Measurements from ENCODE around the gene C8A. TPM values are rescaled to one million over a fixed set of nuclear protein-coding genes. Genes with fewer than 3 reads are reported as not detected.

The C8A gene
- total and polyA plus RNA-seq, 4 donors = 144 to 669 (median 275) TPM

GRCh38 chr1:56904663-56905397 is 50.2 kb downstream of the C8A start:
- WGBS = 86% methylated on average over 2 of the region's 2 CpGs
- no peaks in the 10 kb centered on the region for H3K27me3 ChIP-seq (ENCODE audit: control insufficient read depth in 4 of 4, insufficient read depth in 4 of 4, low read length in 3 of 4)
- no peak for DNase-seq (ENCODE audit: low spot score)
- peak overlapping the region; percentile 91 to 95 for H3K27ac ChIP-seq (ENCODE audit: low read depth in 1 of 2, low read length in 2 of 2)
- no peaks in the 10 kb centered on the region for H3K9me3 ChIP-seq (ENCODE audit: control insufficient read depth in 4 of 4, low read length in 3 of 4)
- H3K36me3 ChIP-seq (ENCODE audit: control insufficient read depth in 4 of 4, insufficient read depth in 3 of 4, low read depth in 1 of 4, low read length in 3 of 4) = peaks cover 0 to 10% (median under 1%) of the 10 kb centered on the region in 4 donors
- H3K4me3 ChIP-seq (ENCODE audit: low read depth in 1 of 3, low read length in 3 of 3) = no peak overlapping the region
- peaks cover 21 to 87% (median 36%) of the 10 kb centered on the region in 4 donors for H3K4me1 ChIP-seq (ENCODE audit: control insufficient read depth in 4 of 4, insufficient read depth in 4 of 4, low read length in 3 of 4)
- H3K9ac ChIP-seq (ENCODE audit: low read depth in 1 of 2, low read length in 2 of 2) = no peak overlapping the region
- no peak for TF ChIP-seq FOXA1 (IDR thresholded peaks at IDR 0.05)
- TF ChIP-seq, protein P1, sequence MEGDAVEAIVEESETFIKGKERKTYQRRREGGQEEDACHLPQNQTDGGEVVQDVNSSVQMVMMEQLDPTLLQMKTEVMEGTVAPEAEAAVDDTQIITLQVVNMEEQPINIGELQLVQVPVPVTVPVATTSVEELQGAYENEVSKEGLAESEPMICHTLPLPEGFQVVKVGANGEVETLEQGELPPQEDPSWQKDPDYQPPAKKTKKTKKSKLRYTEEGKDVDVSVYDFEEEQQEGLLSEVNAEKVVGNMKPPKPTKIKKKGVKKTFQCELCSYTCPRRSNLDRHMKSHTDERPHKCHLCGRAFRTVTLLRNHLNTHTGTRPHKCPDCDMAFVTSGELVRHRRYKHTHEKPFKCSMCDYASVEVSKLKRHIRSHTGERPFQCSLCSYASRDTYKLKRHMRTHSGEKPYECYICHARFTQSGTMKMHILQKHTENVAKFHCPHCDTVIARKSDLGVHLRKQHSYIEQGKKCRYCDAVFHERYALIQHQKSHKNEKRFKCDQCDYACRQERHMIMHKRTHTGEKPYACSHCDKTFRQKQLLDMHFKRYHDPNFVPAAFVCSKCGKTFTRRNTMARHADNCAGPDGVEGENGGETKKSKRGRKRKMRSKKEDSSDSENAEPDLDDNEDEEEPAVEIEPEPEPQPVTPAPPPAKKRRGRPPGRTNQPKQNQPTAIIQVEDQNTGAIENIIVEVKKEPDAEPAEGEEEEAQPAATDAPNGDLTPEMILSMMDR (IDR thresholded peaks at IDR 0.05; ENCODE audit: low read depth, low read length, missing input control) = no peak
- TF ChIP-seq, protein P2, sequence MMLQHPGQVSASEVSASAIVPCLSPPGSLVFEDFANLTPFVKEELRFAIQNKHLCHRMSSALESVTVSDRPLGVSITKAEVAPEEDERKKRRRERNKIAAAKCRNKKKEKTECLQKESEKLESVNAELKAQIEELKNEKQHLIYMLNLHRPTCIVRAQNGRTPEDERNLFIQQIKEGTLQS (IDR thresholded peaks at IDR 0.05) = no peak
- TF ChIP-seq GABPA (IDR thresholded peaks at IDR 0.05 in 1 of 2, conservative IDR thresholded peaks at IDR 0.05 in 1 of 2) = no peak
- TF ChIP-seq, protein P3, sequence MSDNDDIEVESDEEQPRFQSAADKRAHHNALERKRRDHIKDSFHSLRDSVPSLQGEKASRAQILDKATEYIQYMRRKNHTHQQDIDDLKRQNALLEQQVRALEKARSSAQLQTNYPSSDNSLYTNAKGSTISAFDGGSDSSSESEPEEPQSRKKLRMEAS (IDR thresholded peaks at IDR 0.05) = no peak
- no peak for TF ChIP-seq RAD21 (IDR thresholded peaks at IDR 0.05)
- no peak for TF ChIP-seq HNF4A (conservative IDR thresholded peaks at IDR 0.05)
- TF ChIP-seq, protein P4, sequence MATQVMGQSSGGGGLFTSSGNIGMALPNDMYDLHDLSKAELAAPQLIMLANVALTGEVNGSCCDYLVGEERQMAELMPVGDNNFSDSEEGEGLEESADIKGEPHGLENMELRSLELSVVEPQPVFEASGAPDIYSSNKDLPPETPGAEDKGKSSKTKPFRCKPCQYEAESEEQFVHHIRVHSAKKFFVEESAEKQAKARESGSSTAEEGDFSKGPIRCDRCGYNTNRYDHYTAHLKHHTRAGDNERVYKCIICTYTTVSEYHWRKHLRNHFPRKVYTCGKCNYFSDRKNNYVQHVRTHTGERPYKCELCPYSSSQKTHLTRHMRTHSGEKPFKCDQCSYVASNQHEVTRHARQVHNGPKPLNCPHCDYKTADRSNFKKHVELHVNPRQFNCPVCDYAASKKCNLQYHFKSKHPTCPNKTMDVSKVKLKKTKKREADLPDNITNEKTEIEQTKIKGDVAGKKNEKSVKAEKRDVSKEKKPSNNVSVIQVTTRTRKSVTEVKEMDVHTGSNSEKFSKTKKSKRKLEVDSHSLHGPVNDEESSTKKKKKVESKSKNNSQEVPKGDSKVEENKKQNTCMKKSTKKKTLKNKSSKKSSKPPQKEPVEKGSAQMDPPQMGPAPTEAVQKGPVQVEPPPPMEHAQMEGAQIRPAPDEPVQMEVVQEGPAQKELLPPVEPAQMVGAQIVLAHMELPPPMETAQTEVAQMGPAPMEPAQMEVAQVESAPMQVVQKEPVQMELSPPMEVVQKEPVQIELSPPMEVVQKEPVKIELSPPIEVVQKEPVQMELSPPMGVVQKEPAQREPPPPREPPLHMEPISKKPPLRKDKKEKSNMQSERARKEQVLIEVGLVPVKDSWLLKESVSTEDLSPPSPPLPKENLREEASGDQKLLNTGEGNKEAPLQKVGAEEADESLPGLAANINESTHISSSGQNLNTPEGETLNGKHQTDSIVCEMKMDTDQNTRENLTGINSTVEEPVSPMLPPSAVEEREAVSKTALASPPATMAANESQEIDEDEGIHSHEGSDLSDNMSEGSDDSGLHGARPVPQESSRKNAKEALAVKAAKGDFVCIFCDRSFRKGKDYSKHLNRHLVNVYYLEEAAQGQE (IDR thresholded peaks at IDR 0.05) = no peak
- no peak for TF ChIP-seq ZBTB33 (IDR thresholded peaks at IDR 0.05)

GRCh38 chr1:56905667-56906066 is 51.1 kb downstream of the C8A start:
- no peaks in the 10 kb centered on the region for H3K27me3 ChIP-seq (ENCODE audit: control insufficient read depth in 4 of 4, insufficient read depth in 4 of 4, low read length in 3 of 4)
- no peaks in the 10 kb centered on the region for H3K9me3 ChIP-seq (ENCODE audit: control insufficient read depth in 4 of 4, low read length in 3 of 4)
- no peak overlapping the region for H3K4me3 ChIP-seq (ENCODE audit: low read depth in 1 of 3, low read length in 3 of 3)
- no peak overlapping the region for H3K9ac ChIP-seq (ENCODE audit: low read depth in 1 of 2, low read length in 2 of 2)
- WGBS = 36% methylated on average over 3 of the region's 3 CpGs
- H3K36me3 ChIP-seq (ENCODE audit: control insufficient read depth in 4 of 4, insufficient read depth in 3 of 4, low read depth in 1 of 4, low read length in 3 of 4) = peaks cover 0 to 5% (median 0%) of the 10 kb centered on the region in 4 donors
- DNase-seq (ENCODE audit: low spot score) = no peak
- peaks cover 25 to 85% (median 37%) of the 10 kb centered on the region in 4 donors for H3K4me1 ChIP-seq (ENCODE audit: control insufficient read depth in 4 of 4, insufficient read depth in 4 of 4, low read length in 3 of 4)
- peak overlapping the region; percentile 91 to 95 for H3K27ac ChIP-seq (ENCODE audit: low read depth in 1 of 2, low read length in 2 of 2)
- TF ChIP-seq NR2F2 (IDR thresholded peaks at IDR 0.05) (no peak), FOXA2 (IDR thresholded peaks at IDR 0.05) (peak; percentile 85), HNF4A (conservative IDR thresholded peaks at IDR 0.05) (peak; percentile 87 to 91), EGR1 (IDR thresholded peaks at IDR 0.05; ENCODE audit: low read depth in 2 of 2) (no peak), ZBTB33 (IDR thresholded peaks at IDR 0.05) (peak; percentile 9), SP1 (IDR thresholded peaks at IDR 0.05) (peak; percentile 53), FOXA1 (IDR thresholded peaks at IDR 0.05) (peak; percentile 81), JUND (IDR thresholded peaks at IDR 0.05) (peak in 1 of 2 donors; percentile 49)
- TF ChIP-seq, protein P4 (IDR thresholded peaks at IDR 0.05) = peak; percentile 29
- TF ChIP-seq, protein P3 (IDR thresholded peaks at IDR 0.05) = peak; percentile 32
